ENCODE measurements around the gene U2AF1L4. TPM values are rescaled to one million over a fixed set of nuclear protein-coding genes. Genes with fewer than 3 reads are reported as not detected.

The U2AF1L4 gene
- total RNA-seq, 2 experiments from 2014 or later, result 35.0 to 38.1 TPM

DNA sequence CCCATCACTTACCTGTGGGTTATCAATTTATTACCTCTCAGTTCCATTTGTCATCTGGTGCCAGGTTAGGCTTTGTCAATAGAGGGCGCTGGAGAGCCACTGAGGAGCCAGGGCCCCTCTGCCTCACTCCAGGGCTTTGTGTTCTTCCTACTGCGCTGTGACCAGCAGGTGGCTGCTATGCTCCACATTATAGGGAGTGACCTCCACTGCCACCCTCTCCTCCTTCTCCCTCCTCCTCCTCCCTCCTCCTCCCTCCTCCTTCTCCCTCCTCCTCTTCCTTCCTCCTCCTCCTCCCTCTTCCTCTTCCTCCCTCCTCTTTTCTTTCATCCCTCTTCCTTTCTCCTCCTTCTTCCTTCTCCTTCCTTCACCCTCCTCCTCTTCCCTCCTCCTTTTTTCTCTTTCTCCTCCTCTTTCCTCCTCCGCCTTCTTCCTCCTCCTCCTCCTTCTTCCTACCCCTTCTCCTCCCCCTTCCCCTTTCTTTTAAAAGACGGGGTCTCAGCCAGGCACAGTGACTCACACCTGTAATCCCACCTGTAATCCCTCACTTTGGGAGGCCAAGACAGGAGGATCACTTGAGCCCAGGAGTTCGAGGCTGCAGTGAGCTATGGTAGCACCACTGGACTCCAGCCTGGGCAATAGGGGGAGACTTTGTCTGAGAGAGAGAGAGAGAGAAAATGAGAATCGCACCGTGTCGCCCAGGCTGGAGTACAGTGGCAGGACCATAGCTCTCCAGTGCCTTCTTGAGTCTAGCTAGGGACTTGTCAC lies 51.2 kb downstream of the U2AF1L4 start:
- ChIA-PET CTCF (interaction anchor here (0.6 to 7.1 kb wide), 20 partner anchors 8 to 644 kb away, joined by 3 to 72 read pairs (median 4); partner anchors contain the start of genes COX6B1 and LIN37), POLR2A (interaction anchor here (0.8 kb wide), 1 partner anchor 17 kb away, joined by 3 read pairs; no protein-coding TSS in a partner anchor)
- Mint-ChIP-seq H3K4me1 (peaks cover 19% of the 10 kb centered on the region), H3K27ac (no peak overlapping the region), H3K4me3 (no peak overlapping the region), H3K27me3 (no peaks in the 10 kb centered on the region), H3K36me3 (ENCODE audit: low read depth) (no peaks in the 10 kb centered on the region), H3K9me3 (no peaks in the 10 kb centered on the region)
- peak; percentile 94 for DNase-seq

GRCh38 chr19:35693422-35693821 lies 51.8 kb downstream of the U2AF1L4 start:
- Mint-ChIP-seq H3K9me3 (no peaks in the 10 kb centered on the region), H3K27ac (no peak overlapping the region), H3K36me3 (ENCODE audit: low read depth) (no peaks in the 10 kb centered on the region), H3K4me3 (no peak overlapping the region), H3K4me1 (peaks cover 15% of the 10 kb centered on the region), H3K27me3 (no peaks in the 10 kb centered on the region)
- ChIA-PET POLR2A (no interaction called here), CTCF (interaction anchor here (0.6 to 7.1 kb wide), 9 partner anchors 9 to 237 kb away, joined by 3 to 72 read pairs (median 4); no protein-coding TSS in a partner anchor)
- no peak for DNase-seq

Other genes with a start within 250 kb of the U2AF1L4 start
- not detected for gene DMKN, start 231.8 kb downstream of the U2AF1L4 start, total RNA-seq
- gene SBSN, start 217.1 kb downstream of the U2AF1L4 start, total RNA-seq, result not detected
- gene GAPDHS, start 212.0 kb downstream of the U2AF1L4 start, total RNA-seq, result not detected
- gene TMEM147, start 199.8 kb downstream of the U2AF1L4 start, total RNA-seq, result 10 to 100 TPM; 42.5 to 43.8 TPM
- gene ATP4A, start 181.8 kb downstream of the U2AF1L4 start, total RNA-seq, result not detected
- not detected for gene PMIS2, start 159.2 kb downstream of the U2AF1L4 start, total RNA-seq
- gene HAUS5, start 132.7 kb downstream of the U2AF1L4 start, total RNA-seq, result 10 to 100 TPM; 52.2 to 57.9 TPM
- gene RBM42, start 116.4 kb downstream of the U2AF1L4 start, total RNA-seq, result 100 to 1,000 TPM; 100 to 112 TPM
- 1 to 10 TPM in 1 of 2 experiments, under 1 TPM in 1; 0.84 to 1.9 TPM for gene ETV2, start 103.7 kb downstream of the U2AF1L4 start, total RNA-seq
- gene COX6B1, start 97.1 kb downstream of the U2AF1L4 start, total RNA-seq, result 100 to 1,000 TPM; 429 to 474 TPM
- under 1 TPM; 0.37 TPM for gene UPK1A, start 78.9 kb downstream of the U2AF1L4 start, total RNA-seq
- 10 to 100 TPM; 15.4 to 17.3 TPM for gene ZBTB32, start 40.9 kb downstream of the U2AF1L4 start, total RNA-seq
- gene KMT2B, start 27.4 kb downstream of the U2AF1L4 start, total RNA-seq, result 10 to 100 TPM; 65.1 to 67.2 TPM
- gene IGFLR1, start 3.0 kb downstream of the U2AF1L4 start, total RNA-seq, result 10 to 100 TPM; 53.7 to 54.6 TPM
- 10 to 100 TPM; 41.7 to 46.3 TPM for gene PSENEN, start 233 bp upstream of the U2AF1L4 start, total RNA-seq
- 10 to 100 TPM; 13.7 to 15.9 TPM for gene LIN37, start 3.2 kb upstream of the U2AF1L4 start, total RNA-seq
- under 1 TPM; 0.29 to 0.69 TPM for gene HSPB6, start 11.6 kb upstream of the U2AF1L4 start, total RNA-seq
- gene PROSER3, start 12.8 kb upstream of the U2AF1L4 start, total RNA-seq, result 10 to 100 TPM; 53.7 to 59.1 TPM
- 100 to 1,000 TPM in 1 of 2 experiments, 10 to 100 TPM in 1; 91.3 to 101 TPM for gene ARHGAP33, start 30.1 kb upstream of the U2AF1L4 start, total RNA-seq
- not detected for gene PRODH2, start 67.4 kb upstream of the U2AF1L4 start, total RNA-seq
- gene NPHS1, start 107.1 kb upstream of the U2AF1L4 start, total RNA-seq, result not detected
- under 1 TPM; 0.19 to 0.25 TPM for gene KIRREL2, start 111.5 kb upstream of the U2AF1L4 start, total RNA-seq
- under 1 TPM; 0.42 to 0.79 TPM for gene APLP1, start 123.2 kb upstream of the U2AF1L4 start, total RNA-seq
- gene NFKBID, start 155.1 kb upstream of the U2AF1L4 start, total RNA-seq, result 10 to 100 TPM; 36.9 to 47.5 TPM
- 100 to 1,000 TPM; 117 to 137 TPM for gene HCST, start 157.1 kb upstream of the U2AF1L4 start, total RNA-seq
- gene TYROBP, start 162.9 kb upstream of the U2AF1L4 start, total RNA-seq, result not detected
- 10 to 100 TPM; 12.3 to 13.5 TPM for gene LRFN3, start 191.0 kb upstream of the U2AF1L4 start, total RNA-seq
- gene SDHAF1, start 249.8 kb upstream of the U2AF1L4 start, total RNA-seq, result 10 to 100 TPM; 15.6 to 16.8 TPM

Data from activated CD4-positive, alpha-beta T cell treated with anti-CD3 and anti-CD28 coated beads, Interleukin-2, amount 10 ng/mL, durations not matched to agents 7 days and 5 days (primary cell).